ENCODE measurements around the gene ENPP7.

Gene ENPP7

GRCh38 chr17:79730769-79731483 is at the start of gene ENPP7:
Gene ENPP7, plus strand, starts transcription at chr17:79730943. Its CDS starts 197 bp downstream, at chr17:79731140.
- DNase-seq (ENCODE audit: low read depth in 3 of 3), result no peak

- DNase-seq (ENCODE audit: low read depth in 3 of 3), result no peak
Observed at GRCh38 chr17:79681101-79681621, 49.6 kb upstream of the ENPP7 start.

GRCh38 chr17:79681628-79682261 is 49.0 kb upstream of the ENPP7 start:
- no peak for DNase-seq (ENCODE audit: low read depth in 3 of 3)

- DNase-seq (ENCODE audit: low read depth in 3 of 3), result no peak
Observed at GRCh38 chr17:79683365-79683764, 47.4 kb upstream of the ENPP7 start.

GRCh38 chr17:79684132-79684985 is 46.4 kb upstream of the ENPP7 start:
- DNase-seq (ENCODE audit: low read depth in 3 of 3), result no peak

GRCh38 chr17:79685121-79685520 is 45.6 kb upstream of the ENPP7 start:
- DNase-seq (ENCODE audit: low read depth in 3 of 3), result no peak

- DNase-seq (ENCODE audit: low read depth in 3 of 3), result no peak
Observed at GRCh38 chr17:79686476-79686875, 44.3 kb upstream of the ENPP7 start.

- no peak for DNase-seq (ENCODE audit: low read depth in 3 of 3)
Observed at GRCh38 chr17:79690466-79690865, 40.3 kb upstream of the ENPP7 start.

GRCh38 chr17:79690988-79691836 is 39.5 kb upstream of the ENPP7 start:
- DNase-seq (ENCODE audit: low read depth in 3 of 3), result no peak

GRCh38 chr17:79691931-79692330 is 38.8 kb upstream of the ENPP7 start:
- no peak for DNase-seq (ENCODE audit: low read depth in 3 of 3)

- no peak for DNase-seq (ENCODE audit: low read depth in 3 of 3)
Observed at GRCh38 chr17:79693419-79693818, 37.3 kb upstream of the ENPP7 start.

- no peak for DNase-seq (ENCODE audit: low read depth in 3 of 3)
Observed at GRCh38 chr17:79695293-79695790, 35.4 kb upstream of the ENPP7 start.

- DNase-seq (ENCODE audit: low read depth in 3 of 3), result no peak
Observed at GRCh38 chr17:79695797-79696609, 34.7 kb upstream of the ENPP7 start.

- no peak for DNase-seq (ENCODE audit: low read depth in 3 of 3)
Observed at GRCh38 chr17:79696610-79696982, 34.1 kb upstream of the ENPP7 start.

- DNase-seq (ENCODE audit: low read depth in 3 of 3), result no peak
Observed at GRCh38 chr17:79698146-79698846, 32.4 kb upstream of the ENPP7 start.

GRCh38 chr17:79699386-79700036 is 31.2 kb upstream of the ENPP7 start:
- DNase-seq (ENCODE audit: low read depth in 3 of 3), result no peak

- DNase-seq (ENCODE audit: low read depth in 3 of 3), result no peak
Observed at GRCh38 chr17:79700592-79700991, 30.2 kb upstream of the ENPP7 start.

- DNase-seq (ENCODE audit: low read depth in 3 of 3), result no peak
Observed at GRCh38 chr17:79702034-79702433, 28.7 kb upstream of the ENPP7 start.

- DNase-seq (ENCODE audit: low read depth in 3 of 3), result no peak
Observed at GRCh38 chr17:79702550-79703236, 28.1 kb upstream of the ENPP7 start.

All from stimulated activated CD4-positive, alpha-beta T cell treated with anti-CD3 and anti-CD28 coated beads, TNF-alpha, amount 100 ng/mL, for 24 hours (primary cell).